ENCODE measurements around the gene ZNF526.
A peak's percentile ranks its signal among the peaks of the same experiment; 100 is the strongest.
"Not testable (repeated sequence)": the region's sequence is repeated elsewhere in the genome, so short reads cannot be mapped to it uniquely, and the experiment has no call there.

The ZNF526 gene

DNA sequence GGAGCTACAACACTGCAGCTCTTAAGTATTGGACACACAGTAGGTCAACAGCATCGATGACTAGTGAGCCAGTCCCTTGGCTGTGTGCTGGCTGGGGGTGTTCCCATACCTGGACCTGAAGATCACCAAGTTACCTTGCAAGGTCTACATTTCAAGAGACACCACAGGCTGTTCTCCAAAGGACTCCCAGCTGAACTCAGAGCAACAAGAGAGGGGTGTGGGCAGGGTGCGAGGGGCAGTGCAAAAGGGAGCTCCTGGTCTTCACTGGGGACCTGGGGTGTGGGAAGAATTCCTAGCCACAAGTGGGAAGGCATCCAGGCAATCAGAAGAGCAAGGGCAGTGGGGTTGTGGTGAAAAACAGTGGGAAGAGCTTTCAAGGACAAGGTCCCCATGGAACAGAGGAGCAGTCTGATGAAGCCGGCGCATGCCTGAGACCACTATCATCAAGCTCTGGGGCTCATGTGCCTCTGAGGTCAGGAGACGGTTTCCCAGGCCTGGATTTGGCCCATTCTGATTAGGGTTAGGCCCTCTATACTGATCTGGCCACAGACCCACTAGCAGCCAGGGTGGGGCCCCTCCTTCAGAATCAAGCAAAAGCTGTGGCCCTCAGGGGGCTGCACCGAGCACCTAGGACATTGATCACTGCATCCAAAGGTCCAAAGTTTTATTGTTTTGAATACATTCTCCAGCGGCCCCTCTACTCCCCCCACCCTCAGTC lies 27.0 kb downstream of the ZNF526 start:
- no peak for DNase-seq

DNA sequence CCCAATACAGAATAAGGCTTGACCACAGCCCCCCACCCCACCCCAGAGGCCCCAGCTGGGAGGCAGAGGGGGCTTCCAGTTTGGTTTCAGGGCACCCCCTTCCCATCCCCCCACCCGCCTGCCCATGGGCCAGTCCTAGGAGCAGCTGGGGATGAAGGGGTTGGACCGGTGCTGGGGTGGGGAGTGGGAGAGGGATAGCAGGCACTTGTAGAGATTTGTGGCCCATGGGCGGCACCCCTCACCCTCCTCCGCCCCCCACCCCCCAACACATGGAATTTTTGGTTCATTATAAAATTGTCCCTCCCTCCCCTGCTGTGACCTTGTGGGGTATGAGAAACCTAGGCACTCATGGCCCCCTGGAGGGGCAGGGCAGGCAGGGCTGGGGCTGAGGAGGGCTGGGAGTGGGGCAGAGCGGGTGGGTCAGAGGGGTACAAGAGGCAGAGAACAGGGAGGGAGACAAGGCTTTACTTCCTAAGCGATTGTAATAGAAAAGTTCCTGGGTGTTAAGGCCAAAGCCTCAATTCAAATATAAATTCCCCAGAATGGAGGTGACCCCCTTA lies 27.6 kb downstream of the ZNF526 start:
- DNase-seq = no peak

DNA sequence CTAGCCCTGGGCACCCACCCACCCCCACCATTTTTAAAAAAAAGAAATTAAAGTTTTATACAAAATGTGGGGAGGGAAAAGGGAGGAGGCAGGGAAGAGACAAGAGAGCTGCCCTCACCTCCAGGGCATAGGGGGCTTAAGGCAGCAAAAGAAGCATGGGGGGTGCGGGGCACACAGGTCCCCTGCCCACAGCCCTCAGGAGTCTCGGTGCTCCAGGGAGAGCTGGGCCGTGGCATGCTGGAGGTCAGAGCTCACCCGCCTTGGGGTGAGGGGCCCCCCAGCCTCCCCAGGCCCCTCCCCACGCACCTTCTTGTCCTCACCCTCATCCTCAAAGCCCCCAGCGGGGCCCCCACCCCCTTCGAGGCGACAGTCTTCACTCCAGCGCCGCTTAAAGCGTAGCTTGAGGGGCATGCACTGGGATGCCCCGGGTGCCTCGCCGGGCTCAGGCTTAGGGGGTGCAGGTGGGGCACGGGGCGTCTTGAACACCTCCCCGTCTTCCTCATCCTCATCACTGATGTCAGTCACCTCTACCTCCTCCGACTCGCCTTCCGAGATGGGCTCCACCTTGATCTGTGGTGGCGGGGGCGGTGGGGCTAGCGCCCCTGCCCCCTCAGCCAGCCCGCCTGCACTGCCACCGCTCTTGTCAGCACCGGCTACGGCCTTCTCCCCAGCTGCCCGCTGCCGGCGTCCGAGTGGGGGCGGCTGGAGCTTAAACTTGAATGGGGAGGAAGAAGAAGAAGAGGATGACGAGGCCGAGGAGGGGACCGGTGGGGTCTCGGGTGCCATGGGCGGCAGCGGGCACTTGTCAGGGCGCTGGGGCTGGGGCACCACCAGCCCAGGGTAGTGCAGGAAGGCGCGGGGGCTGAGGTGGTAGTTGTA lies 28.4 kb downstream of the ZNF526 start:
- DNase-seq = no peak

DNA sequence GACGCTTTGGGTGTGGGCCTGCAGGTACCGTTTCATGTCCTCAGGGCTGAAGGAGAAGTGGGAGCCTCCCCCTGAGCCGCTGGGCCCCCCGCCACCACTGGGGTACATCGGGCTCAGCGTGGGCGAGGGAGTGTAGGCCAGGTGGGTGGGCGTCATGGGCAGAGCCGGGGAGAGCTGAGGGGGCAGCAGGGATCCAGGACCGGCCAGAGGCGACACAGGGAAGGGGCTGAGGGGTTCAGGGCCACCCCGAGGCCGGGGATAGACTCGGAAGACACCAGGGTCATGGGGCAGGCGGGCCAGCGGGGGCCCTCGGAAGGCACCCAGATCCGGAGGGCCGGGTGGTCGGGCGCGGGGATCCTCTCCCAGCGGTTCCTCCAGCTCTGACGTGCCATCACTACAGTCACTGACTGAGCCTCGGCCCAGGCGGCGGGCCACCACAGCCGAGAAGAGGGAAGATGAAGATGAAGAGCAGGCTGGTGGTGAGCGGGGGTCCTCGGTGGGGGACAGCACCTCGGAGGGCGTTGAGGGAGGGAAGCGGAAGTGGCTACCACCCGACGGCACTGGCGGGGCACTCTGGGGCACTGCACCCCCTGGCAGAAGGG lies 29.1 kb downstream of the ZNF526 start:
- no peak for DNase-seq

DNA sequence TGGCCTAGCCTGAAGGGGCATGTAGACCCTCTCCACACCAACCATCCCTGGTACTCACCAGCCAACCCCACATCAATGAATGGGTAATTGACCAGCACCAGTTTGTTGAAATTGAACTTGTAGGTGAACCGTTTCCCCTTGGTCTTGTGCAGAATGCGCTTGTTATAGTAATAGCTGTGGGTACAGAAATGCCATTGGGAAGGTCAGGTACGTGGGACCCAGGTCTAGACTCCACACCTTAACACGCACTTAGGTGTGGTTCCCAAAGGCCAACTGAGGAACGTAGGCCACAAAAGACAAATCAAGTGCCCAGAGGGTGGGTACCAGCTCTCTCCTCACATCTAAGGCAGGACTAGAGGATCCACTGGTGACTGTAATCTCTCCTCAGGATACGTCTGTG lies 29.7 kb downstream of the ZNF526 start:
- no peak for DNase-seq

DNA sequence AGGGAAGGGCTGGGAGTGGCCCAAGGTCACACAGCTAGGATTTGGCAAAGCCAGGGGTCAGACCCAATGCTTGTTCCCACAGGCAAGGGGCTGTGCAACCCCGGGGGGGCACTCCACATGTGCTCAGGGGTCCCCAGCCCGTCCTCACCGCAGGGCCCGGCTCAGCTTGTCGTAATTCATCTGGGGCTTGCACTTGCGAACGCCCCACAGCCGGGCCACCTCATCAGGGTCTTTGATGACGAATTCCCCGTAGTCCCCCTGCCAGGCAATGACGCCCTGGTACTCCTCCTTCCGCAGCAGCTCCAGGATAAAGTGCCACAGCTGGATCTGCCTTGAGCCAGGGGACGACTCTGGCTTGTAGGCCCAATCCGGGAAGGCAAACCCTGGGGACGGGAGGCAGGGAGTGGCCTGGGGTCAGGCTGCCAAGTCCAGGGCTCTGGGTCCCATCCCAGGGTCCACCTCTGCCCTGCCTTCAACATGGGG lies 30.1 kb downstream of the ZNF526 start:
- DNase-seq = no peak

DNA sequence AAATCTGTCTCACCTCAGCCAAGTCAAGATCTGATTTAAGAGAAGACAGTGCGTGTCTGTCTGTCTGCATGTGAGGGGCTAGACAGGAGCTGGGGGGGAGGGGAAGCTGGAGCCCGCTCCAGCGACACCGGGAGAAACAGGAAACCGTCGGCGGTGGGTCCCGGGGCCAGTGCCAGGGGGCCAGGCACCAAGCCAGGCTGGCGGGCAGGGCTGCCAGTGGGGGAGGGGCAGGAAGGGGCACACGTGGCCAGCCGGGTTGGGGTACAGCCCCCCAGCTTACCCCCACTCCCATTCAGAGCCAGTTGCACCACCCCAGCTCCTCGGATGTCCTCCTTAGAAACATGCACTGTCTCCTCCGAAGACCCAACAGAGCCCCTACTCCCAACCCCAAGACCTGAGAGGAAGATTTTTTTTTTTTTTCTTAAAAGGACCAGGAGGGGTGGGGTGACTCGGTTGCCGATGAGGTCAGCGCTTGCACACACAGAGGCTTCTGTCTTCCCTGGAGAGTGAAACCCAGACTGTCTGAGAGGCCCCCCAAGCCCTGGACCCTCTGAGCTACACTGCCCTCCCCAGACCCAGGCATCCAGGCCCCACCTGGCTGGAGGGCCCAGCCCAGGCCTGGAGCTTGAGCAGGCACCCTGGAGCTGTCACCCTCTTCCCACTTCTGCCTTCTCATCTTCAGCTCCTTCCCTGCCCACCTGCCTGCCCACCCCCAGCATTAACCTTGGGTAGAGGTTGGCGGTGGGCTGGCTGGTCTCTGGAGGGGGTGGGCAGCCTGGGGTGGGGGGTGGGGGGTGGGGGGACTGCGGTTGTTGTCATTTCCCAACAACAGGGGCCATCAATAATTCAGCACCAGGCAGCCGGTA lies 30.8 kb downstream of the ZNF526 start:
- peak; percentile 51 for DNase-seq

DNA sequence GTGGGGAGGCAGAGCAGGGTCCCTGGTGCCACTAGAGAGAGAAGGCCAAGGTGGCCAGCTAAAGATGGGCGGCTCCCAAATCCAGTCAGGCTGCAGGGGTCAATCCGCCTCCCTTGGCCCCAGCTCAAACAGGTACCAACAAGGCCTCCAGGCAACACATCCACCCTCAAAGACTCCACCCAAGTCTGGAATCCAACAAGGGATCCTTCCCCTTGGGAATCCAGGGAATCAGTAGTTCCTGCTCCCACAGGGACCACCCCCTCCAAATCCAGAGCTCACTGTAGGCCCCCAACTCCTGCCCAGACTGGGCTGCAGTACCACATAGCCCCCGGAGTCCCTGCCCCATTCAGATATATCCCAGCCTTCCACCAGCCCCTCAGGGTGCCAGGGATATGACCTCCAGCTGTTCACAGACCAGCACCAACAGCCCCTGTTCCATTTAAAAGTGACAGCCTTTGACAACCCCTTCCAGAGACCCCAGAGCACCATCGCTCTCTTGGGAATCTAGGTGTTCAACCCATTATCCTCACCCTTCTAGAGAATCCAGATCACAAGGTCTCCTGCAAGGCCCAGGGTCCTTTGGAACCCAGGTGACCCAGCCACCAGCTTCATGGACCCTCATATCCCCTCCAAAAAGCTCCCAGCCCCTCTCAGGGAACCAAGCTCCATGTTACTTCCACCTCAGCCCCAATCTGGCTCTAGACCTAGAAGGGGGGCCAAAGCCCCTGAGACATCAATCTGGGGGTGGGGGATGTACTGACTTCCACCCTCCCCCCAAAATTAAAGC lies 31.7 kb downstream of the ZNF526 start:
- no peak for DNase-seq

DNA sequence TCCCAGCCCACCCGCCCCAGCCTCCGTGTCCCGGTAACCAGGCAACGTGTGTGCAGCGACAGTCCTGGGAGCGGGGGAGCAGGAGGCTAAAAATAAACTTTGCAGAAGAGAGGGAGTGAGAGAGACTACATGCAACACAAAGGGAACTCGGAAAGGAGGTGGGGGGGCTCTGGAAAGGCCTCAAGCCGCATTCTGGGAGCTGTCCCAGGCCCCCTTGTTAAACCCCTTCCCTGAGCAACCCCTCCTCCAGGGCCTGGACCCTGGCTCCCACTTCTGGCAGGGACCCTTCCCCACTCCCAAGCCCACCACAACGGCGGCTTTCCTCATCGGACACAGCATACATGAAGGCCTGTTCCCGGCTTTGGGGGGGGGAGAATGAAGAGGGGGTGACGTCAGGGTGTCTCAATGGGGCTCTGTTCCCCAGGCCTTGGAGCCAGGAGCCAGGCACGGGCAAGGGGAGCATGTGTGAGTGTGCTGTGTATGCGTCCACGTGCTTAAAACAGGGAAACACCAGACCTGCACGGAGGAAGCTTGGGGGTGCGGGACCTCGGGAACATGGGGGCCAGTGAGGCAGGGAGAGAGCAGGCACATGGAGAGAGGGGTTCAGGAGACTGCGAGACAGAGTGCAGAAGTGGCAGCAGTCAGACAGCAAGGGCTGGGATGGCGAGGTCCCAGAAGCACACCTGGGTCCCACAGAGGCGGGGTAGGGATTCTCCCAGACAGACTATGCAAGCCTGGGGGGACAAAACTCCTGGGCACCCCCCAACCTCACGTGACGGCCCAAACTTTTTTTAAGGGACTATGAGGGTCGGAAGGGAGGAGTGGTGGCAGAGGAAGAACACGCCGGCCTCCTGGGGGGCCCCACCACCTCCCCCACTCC lies 32.5 kb downstream of the ZNF526 start:
- DNase-seq = no peak

DNA sequence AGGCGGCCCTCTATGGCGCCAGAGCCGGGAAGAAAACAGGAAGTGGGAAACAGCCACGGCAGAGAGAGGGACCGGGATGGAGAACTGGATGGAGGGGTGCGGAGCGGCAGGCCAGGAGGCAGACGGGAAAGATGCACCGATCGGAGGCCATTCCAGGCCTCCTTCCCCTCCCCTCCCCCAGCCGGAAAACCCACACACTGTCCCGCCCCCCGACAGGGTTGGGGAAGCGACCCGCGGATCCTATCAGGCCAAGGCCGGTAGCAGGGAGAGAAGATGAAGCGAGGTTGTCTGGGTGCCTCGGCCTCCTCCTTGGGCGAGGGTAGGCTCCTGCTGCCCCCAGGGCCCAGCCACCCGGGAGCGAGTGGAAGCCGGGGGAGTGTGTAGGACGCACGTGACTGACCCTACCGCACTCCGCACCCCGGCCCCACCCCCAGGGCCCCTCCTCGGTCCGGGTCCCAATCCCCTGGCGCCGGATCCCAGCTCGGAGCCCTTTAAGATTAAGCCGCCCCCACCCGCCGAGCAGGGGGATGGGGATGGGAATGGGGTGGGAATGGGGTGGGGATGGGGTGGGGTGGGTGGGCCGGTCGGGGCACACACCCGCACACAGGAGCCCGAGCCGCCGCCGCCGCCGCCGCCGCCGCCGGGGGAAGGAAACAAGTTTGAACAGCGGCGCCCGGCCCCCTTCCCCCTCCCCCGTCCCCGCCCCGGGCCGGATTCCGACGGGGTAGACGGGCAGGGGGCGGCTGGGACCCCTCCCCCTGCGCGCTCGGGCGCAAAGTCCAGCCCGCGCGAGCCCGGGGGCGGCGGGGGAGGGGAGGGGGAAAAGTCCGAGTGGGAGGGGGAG lies 33.4 kb downstream of the ZNF526 start:
- DNase-seq = peak; percentile 72

DNA sequence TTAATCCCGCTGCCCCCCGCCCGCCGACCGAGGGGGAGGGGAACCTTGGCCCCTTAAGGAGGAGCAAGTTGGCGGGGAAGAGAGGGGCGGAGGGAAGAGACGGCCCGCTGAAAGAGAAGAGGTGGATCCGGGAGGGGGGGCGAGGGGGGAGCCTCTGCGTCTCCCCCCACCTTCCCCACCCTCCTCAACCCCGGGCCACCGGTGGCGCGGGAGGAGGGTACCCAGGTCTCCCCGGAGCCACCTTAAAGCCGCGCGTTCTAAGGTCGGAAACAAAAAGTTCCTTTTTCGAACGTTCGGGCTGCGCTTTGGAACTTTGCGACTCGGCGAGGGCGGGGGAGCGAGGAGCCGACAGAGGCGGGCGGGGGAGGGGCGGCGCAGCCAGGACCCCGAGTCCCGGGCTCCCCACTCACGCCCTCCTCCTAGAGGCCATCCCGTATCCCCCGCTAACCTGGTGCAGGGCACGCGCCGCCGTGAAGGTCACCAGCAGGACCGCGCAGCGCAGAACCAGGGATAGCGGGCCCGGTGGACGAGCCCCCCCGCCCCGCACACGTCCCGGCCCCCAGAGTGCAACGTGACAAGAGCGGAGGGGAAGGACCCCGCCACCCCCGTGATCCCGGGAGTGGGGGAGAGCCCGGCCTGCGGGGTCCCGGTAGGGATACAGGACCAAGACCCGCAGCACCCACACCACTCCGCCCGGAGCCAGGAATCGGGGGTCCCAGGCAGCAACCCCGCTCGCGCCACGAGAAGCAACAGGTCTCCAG lies 34.2 kb downstream of the ZNF526 start:
- peak; percentile 84 for DNase-seq

DNA sequence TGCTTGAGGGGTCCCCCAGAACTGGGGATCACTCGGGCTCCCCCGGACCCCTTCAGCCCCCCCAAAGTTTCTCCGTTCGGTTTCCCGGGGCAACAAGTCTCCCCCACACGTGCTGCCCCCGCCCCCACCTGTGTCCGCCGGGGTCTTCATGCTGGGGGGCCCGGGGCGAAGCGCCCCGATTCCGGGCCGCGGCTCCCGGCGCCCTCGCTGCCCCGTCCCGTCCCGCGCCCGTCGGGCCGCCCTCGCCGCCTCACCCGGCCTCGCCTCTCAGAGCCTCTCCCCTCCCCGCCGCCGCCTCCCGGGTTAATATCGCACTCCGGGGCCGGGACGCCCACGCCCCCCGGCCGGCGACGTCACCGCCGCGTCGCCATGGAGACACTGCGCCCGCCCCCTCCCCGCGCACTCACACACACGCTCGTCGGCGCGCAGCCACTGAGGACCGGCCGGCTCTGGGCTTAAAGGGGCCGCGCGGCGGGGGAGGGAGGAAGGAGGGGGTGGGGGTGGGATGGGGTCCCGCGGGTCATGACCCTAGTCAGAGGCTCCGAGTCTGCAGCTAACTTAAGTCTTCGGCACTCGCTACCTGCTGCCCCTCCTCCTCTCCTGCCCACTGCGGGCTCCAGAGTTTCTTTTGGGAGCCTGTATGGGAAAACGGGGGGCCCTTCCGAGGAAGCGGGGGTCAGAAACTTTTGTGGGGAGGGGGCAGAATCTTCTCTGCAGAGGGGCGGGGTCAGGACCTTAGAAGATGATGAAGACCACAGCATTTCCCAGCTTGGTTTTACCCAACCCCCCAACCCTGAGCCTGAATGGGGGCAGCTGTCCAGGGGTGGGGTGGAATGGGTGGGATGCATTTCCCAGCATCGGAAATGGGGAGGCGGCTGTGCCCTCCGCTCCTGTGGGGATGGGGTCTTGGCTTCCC lies 35.0 kb downstream of the ZNF526 start, which contains the start of gene ERF:
Gene ERF (minus strand): TSS at position 279 of the 916 bp plus-strand sequence. CDS start 129 bp downstream, at position 150.
- DNase-seq = peak; percentile 92

DNA sequence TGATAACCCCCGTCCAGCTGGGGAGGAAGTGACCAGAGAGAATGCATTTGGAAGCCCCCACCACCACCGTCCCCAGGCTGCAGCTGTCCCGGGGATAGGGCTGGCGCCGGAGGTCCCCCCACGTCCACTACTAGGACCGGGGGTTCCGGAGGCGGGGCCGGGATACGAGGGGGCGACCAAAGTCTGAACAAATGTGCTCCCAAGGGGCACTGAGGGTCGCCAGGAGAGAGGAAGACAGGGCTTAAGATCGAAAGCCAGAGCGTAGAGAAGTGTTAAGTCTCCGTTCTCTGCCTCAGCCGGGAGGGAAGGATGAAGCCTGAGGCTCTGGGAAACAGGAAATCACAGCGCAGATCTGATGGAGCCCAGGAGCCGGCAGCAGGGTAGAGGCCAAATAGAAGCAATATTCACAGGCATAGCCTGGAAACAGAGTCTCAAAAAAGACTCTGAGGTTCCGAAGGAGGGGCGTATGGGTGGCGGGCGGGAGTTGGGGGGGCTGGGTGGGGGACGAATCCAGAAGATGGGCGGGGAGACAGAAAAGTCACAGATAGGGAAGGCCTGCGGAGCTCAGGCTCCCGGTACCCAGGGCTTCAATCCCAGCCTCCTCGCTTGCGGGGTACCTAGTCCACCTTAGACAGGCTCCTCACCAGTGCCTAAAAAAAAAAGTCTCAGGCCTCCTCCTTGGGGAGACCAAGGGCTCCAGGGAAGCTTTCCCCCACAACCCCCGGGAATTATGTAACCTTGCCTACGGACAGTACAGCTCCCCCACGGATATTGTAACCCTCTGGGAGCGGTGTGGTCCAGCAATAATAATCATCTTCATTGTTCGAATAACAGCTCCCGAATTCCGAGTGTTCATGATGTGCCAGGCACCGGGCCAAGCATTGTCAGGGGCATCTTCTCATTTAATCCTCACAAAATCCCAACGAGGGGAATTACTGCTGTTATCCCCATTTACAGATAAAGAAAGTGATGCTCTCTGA lies 35.9 kb downstream of the ZNF526 start:
- no peak for DNase-seq

DNA sequence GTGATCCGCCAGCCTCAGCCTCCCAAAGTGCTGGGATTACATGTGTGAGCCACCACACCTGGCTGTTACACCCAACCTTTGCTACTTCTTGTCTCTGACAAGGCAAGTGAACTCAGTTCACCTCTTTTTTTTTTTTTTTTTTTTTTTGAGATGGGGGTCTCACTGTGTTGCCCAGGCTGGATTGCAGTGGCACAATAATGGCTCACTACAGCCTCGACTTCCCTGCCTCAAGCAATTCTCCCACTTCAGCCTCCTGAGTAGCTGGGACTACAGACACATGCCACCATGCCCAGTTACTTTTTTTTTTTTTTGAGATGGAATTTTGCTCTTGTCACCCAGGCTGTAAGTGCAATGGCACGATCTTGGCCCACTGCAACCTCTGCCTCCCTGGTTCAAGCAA lies 37.7 kb downstream of the ZNF526 start:
- not testable (repeated sequence) for DNase-seq

DNA sequence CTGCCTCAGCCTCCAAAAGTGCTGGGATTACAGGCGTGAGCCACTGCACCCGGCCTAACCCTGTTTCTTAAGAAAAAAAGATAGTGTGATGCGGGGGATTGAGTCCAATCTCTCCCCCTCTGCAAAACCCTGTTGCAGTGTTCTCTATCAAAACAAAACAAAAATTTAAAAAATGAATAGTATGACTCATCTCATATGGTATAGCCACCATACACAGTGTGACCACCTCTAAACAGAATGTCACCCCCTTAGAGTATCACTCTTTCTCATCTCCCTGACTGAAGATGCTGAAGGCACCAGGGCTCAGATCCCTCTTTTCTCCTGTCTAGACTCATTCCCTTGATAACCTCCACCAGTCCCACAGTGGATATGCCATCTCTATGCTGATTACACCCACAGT lies 41.7 kb downstream of the ZNF526 start:
- DNase-seq = no peak

DNA sequence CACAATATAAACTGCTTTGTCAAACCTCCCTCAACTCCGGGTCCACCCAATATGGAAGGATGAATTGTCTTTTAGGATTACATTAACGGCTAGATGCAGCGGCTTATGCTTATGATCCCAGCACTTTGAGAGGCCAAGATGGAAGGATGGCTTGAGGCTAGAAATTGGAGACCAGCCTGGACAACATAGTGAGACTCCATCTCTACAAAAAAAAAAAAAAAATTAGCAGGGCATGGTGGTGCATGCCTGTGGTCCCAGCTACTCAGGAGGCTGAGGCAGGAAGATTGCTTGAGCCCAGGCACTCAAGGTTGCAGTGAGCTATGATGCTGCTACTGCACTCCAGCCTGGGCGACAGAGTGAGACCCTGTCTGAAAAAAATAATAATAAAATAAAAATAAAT lies 46.0 kb downstream of the ZNF526 start:
- not testable (repeated sequence) for DNase-seq
